ENCODE data around the gene ELFN2.

DNA sequence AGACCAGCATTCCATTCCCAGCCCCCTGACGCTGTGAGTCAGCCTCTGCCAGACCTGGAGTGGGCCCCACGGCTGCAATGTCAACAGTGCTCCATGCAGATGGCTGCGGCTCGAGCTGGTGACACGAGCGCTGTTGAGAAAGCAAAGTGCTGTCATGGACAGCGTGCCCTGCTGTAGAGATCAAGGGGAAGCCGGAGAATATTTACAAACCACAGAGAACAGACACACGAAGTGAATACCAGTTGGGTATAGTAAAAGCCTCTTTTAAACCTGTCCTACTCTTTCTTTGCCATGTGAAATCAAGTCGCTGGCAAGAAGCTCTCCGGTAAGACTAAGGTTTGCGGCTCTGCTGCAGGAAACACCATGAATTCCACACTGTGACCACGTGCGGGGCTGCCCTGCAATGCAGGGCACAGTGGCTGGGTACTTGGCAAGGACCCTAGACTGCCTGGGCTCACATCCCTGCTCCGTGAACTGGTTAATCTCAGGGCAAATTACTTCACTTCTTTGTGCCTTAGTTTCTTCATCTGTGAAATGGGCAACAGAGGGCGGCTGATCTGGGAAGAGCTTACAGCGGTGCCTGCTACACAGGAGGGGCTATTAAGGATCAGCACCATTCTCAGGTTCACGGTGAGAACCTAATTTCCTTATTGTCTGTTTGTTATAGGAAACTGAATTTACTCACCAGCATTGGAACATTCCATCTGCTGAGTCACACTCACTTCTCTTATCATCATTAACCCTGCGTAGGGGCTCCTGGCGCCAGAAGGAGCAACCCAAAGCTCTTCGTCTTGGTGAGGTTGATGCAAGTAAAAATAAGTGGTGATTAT lies 27.8 kb upstream of the ELFN2 start:
- TF ChIP-seq SMC3 (IDR thresholded peaks at IDR 0.05) (0 out of 3 replicates have a peak, but pooled peaks have one; percentile 13), MAX (IDR thresholded peaks at IDR 0.05) (peak; percentile 86), POLR2A (IDR thresholded peaks at IDR 0.05; ENCODE audit: low read length) (no peak), CHD4 (IDR thresholded peaks at IDR 0.05; ENCODE audit: borderline replicate concordance) (peak; percentile 83), NR3C1 (IDR thresholded peaks at IDR 0.05) (no peak), RARB (CRISPR knock-in tag; IDR thresholded peaks at IDR 0.05) (no peak), E2F6 (IDR thresholded peaks at IDR 0.05; ENCODE audit: borderline replicate concordance, low read depth) (peak; percentile 68), RNF2 (IDR thresholded peaks at IDR 0.05; ENCODE audit: borderline replicate concordance, low read depth) (no peak), PBX3 (IDR thresholded peaks at IDR 0.05) (no peak)
- TF ChIP-seq, protein P1, sequence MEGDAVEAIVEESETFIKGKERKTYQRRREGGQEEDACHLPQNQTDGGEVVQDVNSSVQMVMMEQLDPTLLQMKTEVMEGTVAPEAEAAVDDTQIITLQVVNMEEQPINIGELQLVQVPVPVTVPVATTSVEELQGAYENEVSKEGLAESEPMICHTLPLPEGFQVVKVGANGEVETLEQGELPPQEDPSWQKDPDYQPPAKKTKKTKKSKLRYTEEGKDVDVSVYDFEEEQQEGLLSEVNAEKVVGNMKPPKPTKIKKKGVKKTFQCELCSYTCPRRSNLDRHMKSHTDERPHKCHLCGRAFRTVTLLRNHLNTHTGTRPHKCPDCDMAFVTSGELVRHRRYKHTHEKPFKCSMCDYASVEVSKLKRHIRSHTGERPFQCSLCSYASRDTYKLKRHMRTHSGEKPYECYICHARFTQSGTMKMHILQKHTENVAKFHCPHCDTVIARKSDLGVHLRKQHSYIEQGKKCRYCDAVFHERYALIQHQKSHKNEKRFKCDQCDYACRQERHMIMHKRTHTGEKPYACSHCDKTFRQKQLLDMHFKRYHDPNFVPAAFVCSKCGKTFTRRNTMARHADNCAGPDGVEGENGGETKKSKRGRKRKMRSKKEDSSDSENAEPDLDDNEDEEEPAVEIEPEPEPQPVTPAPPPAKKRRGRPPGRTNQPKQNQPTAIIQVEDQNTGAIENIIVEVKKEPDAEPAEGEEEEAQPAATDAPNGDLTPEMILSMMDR (IDR thresholded peaks at IDR 0.05): no peak
- TF ChIP-seq, protein P2, sequence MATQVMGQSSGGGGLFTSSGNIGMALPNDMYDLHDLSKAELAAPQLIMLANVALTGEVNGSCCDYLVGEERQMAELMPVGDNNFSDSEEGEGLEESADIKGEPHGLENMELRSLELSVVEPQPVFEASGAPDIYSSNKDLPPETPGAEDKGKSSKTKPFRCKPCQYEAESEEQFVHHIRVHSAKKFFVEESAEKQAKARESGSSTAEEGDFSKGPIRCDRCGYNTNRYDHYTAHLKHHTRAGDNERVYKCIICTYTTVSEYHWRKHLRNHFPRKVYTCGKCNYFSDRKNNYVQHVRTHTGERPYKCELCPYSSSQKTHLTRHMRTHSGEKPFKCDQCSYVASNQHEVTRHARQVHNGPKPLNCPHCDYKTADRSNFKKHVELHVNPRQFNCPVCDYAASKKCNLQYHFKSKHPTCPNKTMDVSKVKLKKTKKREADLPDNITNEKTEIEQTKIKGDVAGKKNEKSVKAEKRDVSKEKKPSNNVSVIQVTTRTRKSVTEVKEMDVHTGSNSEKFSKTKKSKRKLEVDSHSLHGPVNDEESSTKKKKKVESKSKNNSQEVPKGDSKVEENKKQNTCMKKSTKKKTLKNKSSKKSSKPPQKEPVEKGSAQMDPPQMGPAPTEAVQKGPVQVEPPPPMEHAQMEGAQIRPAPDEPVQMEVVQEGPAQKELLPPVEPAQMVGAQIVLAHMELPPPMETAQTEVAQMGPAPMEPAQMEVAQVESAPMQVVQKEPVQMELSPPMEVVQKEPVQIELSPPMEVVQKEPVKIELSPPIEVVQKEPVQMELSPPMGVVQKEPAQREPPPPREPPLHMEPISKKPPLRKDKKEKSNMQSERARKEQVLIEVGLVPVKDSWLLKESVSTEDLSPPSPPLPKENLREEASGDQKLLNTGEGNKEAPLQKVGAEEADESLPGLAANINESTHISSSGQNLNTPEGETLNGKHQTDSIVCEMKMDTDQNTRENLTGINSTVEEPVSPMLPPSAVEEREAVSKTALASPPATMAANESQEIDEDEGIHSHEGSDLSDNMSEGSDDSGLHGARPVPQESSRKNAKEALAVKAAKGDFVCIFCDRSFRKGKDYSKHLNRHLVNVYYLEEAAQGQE (IDR thresholded peaks at IDR 0.05): no peak

All from A549 (cell line).